Nephron (organoid): ENCODE results near the gene XPA.

Experiments
- H3K27ac Mint-ChIP-seq, 3 experiments: 2 replicates each; pipeline ENCODE4 v1.8.0; 2020; ENCODE audit warnings: mixed read lengths in 3 of 3, mild to moderate bottlenecking in 2 of 3, moderate library complexity in 1 of 3
- H3K27me3 Mint-ChIP-seq: 2 replicates; pipeline ENCODE4 v1.8.0; 2021; ENCODE audit warnings: low read depth, mild to moderate bottlenecking, moderate library complexity, mixed read lengths
- H3K36me3 Mint-ChIP-seq: 2 replicates; pipeline ENCODE4 v1.8.0; 2020; ENCODE audit warnings: low read depth, mixed read lengths
- H3K4me1 Mint-ChIP-seq: 2 replicates; pipeline ENCODE4 v1.8.0; 2020; ENCODE audit warnings: mixed read lengths
- H3K4me3 Mint-ChIP-seq, 3 experiments: 2 replicates each; pipeline ENCODE4 v1.8.0; 2020; ENCODE audit warnings: mild to moderate bottlenecking in 3 of 3, mixed read lengths in 3 of 3, moderate library complexity in 2 of 3
- H3K9me3 Mint-ChIP-seq: 2 replicates; pipeline ENCODE4 v1.8.0; 2020; ENCODE audit warnings: mixed read lengths
- CTCF ChIP-seq, 3 experiments: fragments of 200-600 bp; sonication (generic); IDR thresholded peaks; one replicate each; pipeline ENCODE4 v1.5.0; 2021; ENCODE audit warnings: antibody characterized with exemption in 3 of 3; ENCODE audit not compliant: unreplicated experiment in 3 of 3

Gene XPA

GRCh38 chr9:97698865-97699264, 1.7 kb upstream of the XPA start:
- H3K36me3 Mint-ChIP-seq: no peaks in the 10 kb centered on the region
- no peak for TF ChIP-seq CTCF (IDR thresholded peaks at IDR 0.05; ENCODE audit: unreplicated experiment in 3 of 3)
- H3K4me3 Mint-ChIP-seq: peak overlapping the region in 2 of 3 experiments; percentile 19 to 34
- no peaks in the 10 kb centered on the region for H3K9me3 Mint-ChIP-seq
- H3K4me1 Mint-ChIP-seq: peaks cover 32% of the 10 kb centered on the region
- peaks cover 22% of the 10 kb centered on the region for H3K27me3 Mint-ChIP-seq
- H3K27ac Mint-ChIP-seq: no peak overlapping the region

DNA sequence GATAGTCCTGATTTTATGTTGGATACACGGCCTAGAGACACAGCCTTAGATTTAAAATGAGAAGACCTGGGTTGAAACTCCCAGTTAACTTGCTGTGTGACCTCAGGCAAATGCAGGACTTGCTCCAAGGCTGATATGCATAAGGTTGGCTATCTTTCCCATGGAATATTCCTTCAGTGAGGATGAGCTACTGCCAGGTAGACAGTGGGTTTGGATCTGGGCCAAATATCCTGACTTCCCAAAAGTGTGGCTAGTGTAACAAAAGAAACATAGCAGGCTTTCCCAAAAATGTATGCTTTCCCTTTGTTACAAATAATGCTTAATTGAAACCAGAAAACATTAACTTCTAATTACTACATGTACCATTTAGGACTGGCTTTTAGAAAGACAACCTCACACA, 697 bp upstream of the XPA start:
- no peak for TF ChIP-seq CTCF (IDR thresholded peaks at IDR 0.05; ENCODE audit: unreplicated experiment in 3 of 3)
- peak overlapping the region; percentile 89 to 98 (median 93) for H3K4me3 Mint-ChIP-seq
- no peaks in the 10 kb centered on the region for H3K9me3 Mint-ChIP-seq
- H3K36me3 Mint-ChIP-seq: peaks cover 7% of the 10 kb centered on the region
- H3K4me1 Mint-ChIP-seq: peaks cover 37% of the 10 kb centered on the region
- H3K27me3 Mint-ChIP-seq: peaks cover 21% of the 10 kb centered on the region
- H3K27ac Mint-ChIP-seq: peak overlapping the region; percentile 91 to 96 (median 95)

DNA sequence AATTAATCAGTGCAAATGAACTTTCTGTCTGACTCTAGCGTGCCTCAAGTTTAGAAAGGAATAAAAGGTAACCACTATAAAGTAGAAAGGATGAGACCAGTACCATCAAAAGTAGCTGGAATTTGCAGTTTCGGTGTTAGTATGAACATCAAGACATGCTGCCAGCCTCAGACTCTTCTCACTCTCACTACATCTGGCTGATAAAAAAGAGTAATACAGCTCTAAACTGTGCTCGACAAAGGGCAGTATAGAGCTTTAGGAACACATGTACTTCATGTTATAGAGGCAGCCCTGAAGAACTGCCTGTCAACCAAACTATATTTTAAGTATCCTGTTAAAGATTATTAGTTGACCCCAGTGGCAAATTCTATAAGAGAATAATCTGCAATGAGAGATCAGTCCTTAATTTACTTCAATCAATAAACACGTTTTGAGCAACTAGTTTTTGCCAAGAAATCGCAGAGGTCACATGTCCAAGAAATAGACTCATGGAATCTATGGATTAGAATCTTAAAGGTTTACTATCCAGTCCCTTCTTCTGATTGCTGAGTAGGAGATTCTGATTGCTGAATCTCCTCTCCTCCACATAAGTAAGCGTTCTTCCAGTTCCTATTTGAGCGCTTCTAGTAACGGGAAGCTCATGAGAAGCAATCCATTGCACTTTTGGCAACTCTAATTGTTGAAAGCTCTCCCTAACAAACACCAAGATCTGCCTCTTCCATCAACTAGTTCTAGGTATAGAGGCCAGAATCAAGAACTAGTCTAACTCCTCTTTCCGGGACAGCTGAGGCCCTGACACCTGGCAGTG, 941 bp downstream of the XPA start:
- TF ChIP-seq CTCF (IDR thresholded peaks at IDR 0.05; ENCODE audit: unreplicated experiment in 3 of 3): no peak
- Mint-ChIP-seq H3K27me3 (peaks cover 13% of the 10 kb centered on the region), H3K27ac (peak overlapping the region; percentile 94 to 96 (median 95)), H3K4me3 (peak overlapping the region; percentile 89 to 98 (median 93)), H3K4me1 (peaks cover 37% of the 10 kb centered on the region), H3K36me3 (peaks cover 13% of the 10 kb centered on the region), H3K9me3 (no peaks in the 10 kb centered on the region)

DNA sequence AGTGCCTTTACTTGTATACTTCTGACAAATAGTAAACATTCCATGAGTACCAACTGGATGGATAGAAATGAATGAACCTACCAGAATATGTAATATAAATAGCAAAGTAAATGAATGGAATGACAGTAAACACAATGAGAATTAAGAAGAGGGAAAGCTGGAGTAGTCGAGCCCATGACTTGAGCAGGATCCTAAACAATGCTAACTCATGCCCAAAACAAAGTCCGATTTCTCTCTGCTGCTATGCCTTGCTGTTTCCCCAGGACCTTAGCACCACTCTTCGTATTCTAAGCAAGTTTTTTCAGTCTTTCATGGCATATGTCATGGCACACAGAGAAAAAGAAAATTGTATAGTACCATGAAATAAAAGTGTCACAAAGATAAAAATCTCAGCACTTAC, 1.8 kb downstream of the XPA start:
- Mint-ChIP-seq H3K27ac (peak overlapping the region in 1 of 3 experiments; percentile 96), H3K4me1 (peaks cover 37% of the 10 kb centered on the region)
- no peak for TF ChIP-seq CTCF (IDR thresholded peaks at IDR 0.05; ENCODE audit: unreplicated experiment in 3 of 3)

DNA sequence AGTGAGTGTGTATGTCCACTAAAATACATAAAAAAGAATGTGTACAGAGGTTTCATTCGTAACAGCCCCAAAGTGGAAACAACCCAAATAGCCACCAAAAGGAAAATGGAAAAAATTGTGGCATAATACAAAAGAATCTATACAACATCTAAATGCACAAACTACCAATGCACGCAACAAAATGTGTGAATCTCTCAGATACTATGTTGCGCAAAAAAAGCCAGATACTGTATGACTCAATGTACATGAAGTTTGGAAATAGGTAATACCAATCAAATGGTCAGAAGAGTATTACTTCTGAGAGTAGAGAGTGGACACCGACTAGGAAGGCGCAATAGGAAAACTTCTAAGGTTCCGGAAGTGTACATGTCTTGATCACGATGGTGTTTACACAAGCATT, 2.4 kb downstream of the XPA start:
- Mint-ChIP-seq H3K4me1 (peaks cover 37% of the 10 kb centered on the region), H3K36me3 (peaks cover 25% of the 10 kb centered on the region), H3K9me3 (no peaks in the 10 kb centered on the region), H3K27ac (peak overlapping the region in 2 of 3 experiments; percentile 7 to 26), H3K27me3 (peaks cover 1% of the 10 kb centered on the region), H3K4me3 (peak overlapping the region; percentile 58 to 98 (median 89))
- TF ChIP-seq CTCF (IDR thresholded peaks at IDR 0.05; ENCODE audit: unreplicated experiment in 3 of 3): no peak

More for the DNA sequence above, 1.8 kb downstream of the XPA start:
- no peaks in the 10 kb centered on the region for H3K9me3 Mint-ChIP-seq
- peak overlapping the region; percentile 89 to 98 (median 93) for H3K4me3 Mint-ChIP-seq
- H3K27me3 Mint-ChIP-seq: peaks cover 7% of the 10 kb centered on the region
- H3K36me3 Mint-ChIP-seq: peaks cover 19% of the 10 kb centered on the region
